ENCODE measurements around the gene SHROOM4. TPM values are rescaled to one million over a fixed set of nuclear protein-coding genes. Genes with fewer than 3 reads are reported as not detected.

SHROOM4 gene
- not detected in 2 replicates for total RNA-seq (2014; rRNA removed; shearing (Covaris generic))

GRCh38 chrX:50813843-50814661 lies at the start of gene SHROOM4:
TSS of gene SHROOM4 (minus strand) at chrX:50814194. CDS start at chrX:50814018, 176 bp downstream.
- DNase-seq (ENCODE audit: low spot score): no peak

GRCh38 chrX:50863471-50863870 lies 49.5 kb upstream of the SHROOM4 start:
- DNase-seq (ENCODE audit: low spot score): no peak

- DNase-seq (ENCODE audit: low spot score): no peak
These were observed 46.5 kb upstream of the SHROOM4 start for GRCh38 chrX:50860518-50860917.

GRCh38 chrX:50858548-50858947 lies 44.6 kb upstream of the SHROOM4 start:
- DNase-seq (ENCODE audit: low spot score): no peak

- no peak for DNase-seq (ENCODE audit: low spot score)
These were observed 39.4 kb upstream of the SHROOM4 start for GRCh38 chrX:50853399-50853798.

GRCh38 chrX:50852524-50852923 lies 38.5 kb upstream of the SHROOM4 start:
- no peak for DNase-seq (ENCODE audit: low spot score)

GRCh38 chrX:50842221-50842620 lies 28.2 kb upstream of the SHROOM4 start:
- no peak for DNase-seq (ENCODE audit: low spot score)

GRCh38 chrX:50839730-50840129 lies 25.7 kb upstream of the SHROOM4 start:
- DNase-seq (ENCODE audit: low spot score): no peak

GRCh38 chrX:50838820-50839600 lies 25.0 kb upstream of the SHROOM4 start:
- DNase-seq (ENCODE audit: low spot score): no peak

GRCh38 chrX:50827996-50828395 lies 14.0 kb upstream of the SHROOM4 start:
- DNase-seq (ENCODE audit: low spot score): no peak

GRCh38 chrX:50825825-50826224 lies 11.8 kb upstream of the SHROOM4 start:
- no peak for DNase-seq (ENCODE audit: low spot score)

GRCh38 chrX:50818986-50819385 lies 5.0 kb upstream of the SHROOM4 start:
- DNase-seq (ENCODE audit: low spot score): no peak

- DNase-seq (ENCODE audit: low spot score): no peak
These were observed 1.1 kb upstream of the SHROOM4 start for GRCh38 chrX:50815120-50815519.

- DNase-seq (ENCODE audit: low spot score): no peak
These were observed 707 bp upstream of the SHROOM4 start for GRCh38 chrX:50814701-50815100.

GRCh38 chrX:50812995-50813842 lies 775 bp downstream of the SHROOM4 start:
- DNase-seq (ENCODE audit: low spot score): no peak

GRCh38 chrX:50805276-50805675 lies 8.7 kb downstream of the SHROOM4 start:
- DNase-seq (ENCODE audit: low spot score): no peak

- DNase-seq (ENCODE audit: low spot score): no peak
These were observed 12.9 kb downstream of the SHROOM4 start for GRCh38 chrX:50801135-50801534.

GRCh38 chrX:50799531-50799961 lies 14.4 kb downstream of the SHROOM4 start:
- DNase-seq (ENCODE audit: low spot score): no peak

- no peak for DNase-seq (ENCODE audit: low spot score)
These were observed 15.2 kb downstream of the SHROOM4 start for GRCh38 chrX:50798783-50799182.

GRCh38 chrX:50787099-50787498 lies 26.9 kb downstream of the SHROOM4 start:
- DNase-seq (ENCODE audit: low spot score): no peak

GRCh38 chrX:50780144-50780543 lies 33.9 kb downstream of the SHROOM4 start:
- no peak for DNase-seq (ENCODE audit: low spot score)

- no peak for DNase-seq (ENCODE audit: low spot score)
These were observed 34.3 kb downstream of the SHROOM4 start for GRCh38 chrX:50779694-50780093.

All from A172 (cell line).